ENCODE results near the gene CDK2AP2.

- no peak for TF ChIP-seq FOXM1 (IDR thresholded peaks at IDR 0.05; ENCODE audit: borderline replicate concordance, low read depth)
- TF ChIP-seq EP300 (IDR thresholded peaks at IDR 0.05; ENCODE audit: borderline replicate concordance), result no peak
- TF ChIP-seq USF1 (IDR thresholded peaks at IDR 0.05), result no peak
These were observed 13.2 kb upstream of the CDK2AP2 start for GRCh38 chr11:67520856-67521824.
